SHP77 (cell line): ENCODE measurements around the gene HPSE.
"Not testable (repeated sequence)": the region's sequence is repeated elsewhere in the genome, so short reads cannot be mapped to it uniquely, and the experiment has no call there.

Source experiments
- DNase-seq, 2 experiments: peaks; one replicate each; lab custom pipeline; 2025; lab: John Stamatoyannopoulos, UW

HPSE gene

DNA sequence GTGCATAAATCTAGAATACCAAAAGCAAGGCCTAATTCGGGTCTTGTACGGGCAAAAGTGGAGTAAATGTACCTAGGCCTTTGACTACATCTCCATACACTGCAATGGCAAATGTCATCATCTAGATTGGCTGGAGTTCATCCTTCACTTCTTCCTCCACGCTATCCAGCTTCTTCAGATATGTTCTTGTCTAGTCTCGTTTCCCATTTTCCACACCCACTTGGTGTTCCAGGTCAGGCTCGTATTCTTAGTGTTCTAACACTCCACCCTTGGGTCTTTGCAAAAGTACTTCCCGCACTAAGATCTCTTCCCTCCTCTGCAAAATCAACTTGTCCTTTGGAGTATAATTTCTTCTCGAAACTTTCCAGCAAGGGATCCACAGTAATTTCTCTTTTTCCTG lies 51.5 kb downstream of the HPSE start:
- DNase-seq: no peak

DNA sequence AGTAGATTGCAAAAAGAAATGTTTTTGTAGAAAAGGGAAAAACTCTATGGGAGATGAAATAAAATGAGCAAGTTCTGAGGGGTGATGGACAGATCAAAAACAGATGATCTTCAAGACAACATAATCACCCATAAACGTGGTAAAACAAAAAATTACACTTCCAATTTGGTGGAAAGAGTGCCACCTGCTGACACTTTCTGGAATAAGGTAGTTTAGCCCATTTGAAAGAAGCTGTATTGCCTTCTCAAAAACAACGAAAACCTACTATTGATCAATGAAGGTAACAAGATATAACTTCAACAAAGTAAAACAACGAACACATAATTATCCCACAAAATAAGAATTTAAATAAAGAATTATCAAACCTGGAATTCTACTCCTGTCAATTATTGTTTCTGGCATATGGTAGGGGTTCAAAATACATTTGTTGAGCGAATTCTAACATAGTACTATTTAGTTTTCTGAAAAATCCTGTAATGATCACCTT lies 52.6 kb downstream of the HPSE start:
- peak; percentile 6 to 20 for DNase-seq

DNA sequence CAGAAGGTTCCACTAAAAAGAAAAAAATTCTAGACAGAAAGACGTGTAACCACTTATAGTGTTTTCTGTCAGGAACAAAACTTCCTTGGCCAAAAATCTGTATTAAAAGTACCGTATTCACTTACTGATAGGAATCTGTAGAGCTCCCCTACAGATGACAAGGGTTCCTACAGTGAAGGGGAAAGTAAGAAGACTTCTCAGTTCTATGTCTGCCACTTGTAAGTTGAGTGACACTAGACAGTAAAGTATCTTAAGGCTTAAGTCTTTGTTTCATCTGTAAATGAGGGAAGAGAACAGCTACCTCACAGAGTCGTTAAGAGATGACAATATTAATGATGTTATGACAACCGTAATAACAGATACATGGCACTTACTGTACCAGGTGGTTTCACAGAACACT lies 53.3 kb downstream of the HPSE start:
- DNase-seq: no peak

DNA sequence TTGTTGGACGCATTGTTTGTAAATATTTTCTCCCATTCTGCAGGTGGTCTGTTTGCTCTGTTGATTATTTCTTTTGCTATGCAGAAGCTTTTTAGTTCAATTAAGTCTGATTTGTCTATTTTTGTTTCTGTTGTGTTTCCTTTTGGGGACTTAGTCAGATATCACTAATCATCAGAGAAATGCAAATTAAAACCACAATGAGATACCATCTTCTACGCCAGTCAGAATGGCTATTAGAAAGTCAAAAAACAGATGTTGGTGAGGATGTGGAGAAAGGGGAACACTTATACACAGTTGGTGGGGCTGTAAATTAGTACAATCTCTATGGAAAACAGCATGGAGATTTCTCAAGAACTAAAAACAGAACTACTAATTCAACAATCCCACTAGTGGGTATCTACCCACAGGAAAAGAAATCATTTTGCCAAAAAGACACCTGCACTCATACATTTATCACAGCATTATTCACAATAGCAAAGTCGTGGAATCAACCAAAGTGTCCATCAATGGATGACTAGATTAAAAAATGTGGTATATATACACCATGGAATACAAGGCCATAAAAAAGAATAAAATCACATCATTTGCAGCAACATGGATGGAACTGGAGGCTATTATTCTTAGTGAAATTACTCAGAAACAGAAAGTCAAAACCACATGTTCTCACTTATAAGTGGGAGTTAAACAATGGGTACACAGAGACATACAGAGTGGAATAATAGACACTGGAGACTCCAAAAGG lies 58.2 kb downstream of the HPSE start:
- no peak for DNase-seq

DNA sequence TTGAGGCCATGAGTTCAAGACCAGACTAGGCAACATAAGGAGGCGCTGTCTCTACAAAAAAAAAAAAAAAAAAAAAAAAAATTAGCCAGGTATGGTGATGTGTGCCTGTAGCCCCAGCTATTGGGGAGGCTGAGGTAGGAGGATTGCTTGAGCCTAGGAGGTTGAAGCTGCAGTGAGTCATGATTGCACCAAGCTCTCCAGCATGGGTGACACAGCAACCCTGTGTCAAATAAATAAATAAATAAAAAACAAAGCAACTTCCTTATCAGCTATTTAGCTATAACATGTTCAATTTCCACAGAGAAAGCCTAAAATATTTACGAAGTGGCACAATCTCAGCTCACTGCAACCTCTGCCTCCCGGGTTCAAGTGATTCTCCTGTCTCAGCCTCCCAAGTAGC lies 60.7 kb downstream of the HPSE start:
- DNase-seq: not testable (repeated sequence)

DNA sequence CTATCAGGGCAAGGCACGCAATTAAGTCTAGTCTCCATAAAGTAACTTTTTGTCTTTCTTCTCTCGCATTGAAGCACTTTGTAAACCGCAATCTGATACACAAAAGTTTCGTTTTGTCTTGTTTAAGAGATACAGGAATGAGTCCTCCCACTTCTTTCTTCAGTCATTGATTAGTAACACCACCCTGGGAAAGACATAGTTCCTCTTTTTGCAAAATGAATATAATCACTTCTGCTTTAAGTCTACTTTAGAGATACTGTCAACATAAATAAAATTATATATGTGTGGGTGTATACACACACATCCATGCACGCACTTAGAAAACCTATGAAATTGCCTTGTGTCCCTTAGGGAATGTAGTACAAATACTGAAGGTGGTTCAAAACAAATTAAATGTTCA lies 61.7 kb downstream of the HPSE start:
- DNase-seq: no peak

- DNase-seq: no peak
Measured at GRCh38 chr4:83269256-83269655, 65.4 kb downstream of the HPSE start.

DNA sequence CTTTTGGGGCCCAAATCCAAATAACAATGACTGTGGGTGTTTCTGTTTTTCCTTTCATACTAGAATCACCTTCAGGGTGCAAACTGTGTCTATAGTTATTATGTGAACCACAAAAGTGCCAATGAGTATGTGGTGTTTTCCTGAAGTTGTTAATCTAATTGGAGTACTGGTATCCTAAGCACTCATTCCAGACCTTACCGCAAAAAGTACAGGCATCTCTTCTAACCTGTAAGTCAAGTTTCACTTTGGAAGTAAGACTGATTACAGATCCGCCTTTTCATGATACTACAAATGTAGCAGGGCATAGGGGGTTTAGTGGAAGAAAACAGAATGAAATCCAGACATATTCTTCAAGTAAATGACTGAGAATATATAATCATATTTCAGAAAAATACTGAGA lies 66.2 kb downstream of the HPSE start:
- no peak for DNase-seq

- DNase-seq: no peak
Measured at GRCh38 chr4:83267830-83268475, 66.7 kb downstream of the HPSE start.

GRCh38 chr4:83267121-83267829 lies 67.4 kb downstream of the HPSE start:
- no peak for DNase-seq

DNA sequence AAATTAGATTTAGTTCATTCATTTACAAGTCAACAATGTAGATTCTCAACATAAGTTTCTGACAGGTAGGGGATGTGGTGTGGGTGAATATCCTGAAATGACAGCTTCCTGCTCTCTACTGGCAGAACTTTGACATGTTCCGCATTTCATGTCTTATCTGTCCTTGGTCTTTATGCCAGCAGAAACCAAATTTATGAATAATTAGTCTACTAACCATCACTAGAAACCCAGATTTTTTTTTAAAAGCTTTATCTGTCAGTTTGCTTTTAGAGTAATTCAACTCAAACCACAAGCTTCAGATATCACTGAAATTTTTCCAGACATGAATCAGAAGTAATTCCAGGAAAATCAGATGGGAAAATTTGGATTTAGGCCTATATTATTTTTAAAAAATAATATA lies 68.0 kb downstream of the HPSE start:
- DNase-seq: no peak

DNA sequence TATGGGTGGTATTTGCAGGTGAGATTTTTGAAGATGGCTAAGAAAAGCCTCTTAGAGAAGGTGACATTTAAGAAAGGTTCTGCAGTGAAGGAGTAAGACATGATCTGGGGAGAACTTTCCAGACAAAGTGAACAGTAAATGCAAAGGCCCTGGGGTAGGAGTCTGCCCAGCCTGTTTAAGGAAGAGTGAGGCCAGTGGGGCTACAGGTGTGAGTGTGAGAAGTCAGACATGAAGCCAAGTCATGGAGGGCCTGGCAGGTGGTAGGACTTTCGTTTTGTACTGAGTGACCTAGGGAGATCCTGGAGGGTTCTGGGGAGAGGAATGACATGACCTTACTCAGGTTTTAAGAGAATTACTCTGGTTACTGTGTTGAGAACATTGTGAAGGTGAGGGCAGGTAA lies 71.5 kb downstream of the HPSE start:
- no peak for DNase-seq

DNA sequence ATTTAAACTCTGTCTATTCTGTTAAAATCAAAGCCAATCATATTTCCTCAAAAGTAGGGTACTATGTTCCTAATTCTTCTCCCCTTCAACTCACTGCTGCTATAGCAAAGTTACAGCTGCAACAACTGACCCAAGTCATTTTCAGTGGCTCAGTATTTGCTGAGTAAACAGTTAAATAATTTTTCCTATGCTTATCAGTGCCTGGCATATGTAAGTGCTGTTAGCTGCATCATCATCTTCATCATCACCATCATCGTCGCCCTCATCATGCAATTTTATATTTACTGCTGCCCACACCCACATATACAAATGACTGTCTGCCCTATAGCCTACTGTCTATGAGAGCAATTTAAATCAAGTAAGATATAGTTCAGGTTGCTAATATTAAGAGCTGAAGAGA lies 72.0 kb downstream of the HPSE start:
- DNase-seq: no peak

DNA sequence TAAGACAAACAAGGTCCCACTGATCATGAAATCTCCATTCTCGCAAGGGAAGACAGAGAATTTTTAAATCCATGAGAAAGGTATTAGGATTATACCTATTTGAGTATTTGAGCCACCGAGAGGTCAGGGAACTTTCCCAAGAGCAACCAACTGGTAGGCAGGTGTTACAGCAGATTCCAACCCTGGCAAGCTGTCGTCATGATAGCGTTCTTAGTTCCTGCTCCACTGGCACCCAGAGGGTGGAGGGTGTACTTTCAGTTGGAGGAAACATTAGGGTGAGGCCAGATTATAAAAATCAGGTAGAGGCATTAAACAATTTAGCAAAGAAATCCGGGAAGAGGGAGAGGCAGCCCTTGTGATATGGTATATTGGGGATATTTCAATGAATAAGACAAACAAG lies 73.3 kb downstream of the HPSE start:
- no peak for DNase-seq

GRCh38 chr4:83259586-83259985 lies 75.1 kb downstream of the HPSE start:
- DNase-seq: no peak

DNA sequence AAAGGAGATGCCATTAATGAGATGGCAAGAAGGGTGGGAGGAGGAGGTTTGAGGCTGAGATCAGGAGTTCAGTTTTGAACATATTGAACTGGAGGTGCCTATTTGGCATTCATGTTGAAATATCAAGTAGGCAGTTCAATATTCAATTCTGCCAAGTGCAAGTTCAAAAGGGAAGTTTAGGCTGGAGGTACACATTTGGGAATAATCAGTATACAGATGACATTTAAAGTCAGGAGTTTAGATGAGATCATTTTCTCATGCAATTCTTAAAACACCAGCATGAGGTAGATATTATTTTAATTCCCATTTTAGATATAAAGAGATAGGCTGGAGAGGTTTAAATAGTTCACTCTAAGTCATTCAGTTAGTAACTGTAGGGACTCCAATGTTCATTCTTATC lies 76.2 kb downstream of the HPSE start:
- DNase-seq: no peak

DNA sequence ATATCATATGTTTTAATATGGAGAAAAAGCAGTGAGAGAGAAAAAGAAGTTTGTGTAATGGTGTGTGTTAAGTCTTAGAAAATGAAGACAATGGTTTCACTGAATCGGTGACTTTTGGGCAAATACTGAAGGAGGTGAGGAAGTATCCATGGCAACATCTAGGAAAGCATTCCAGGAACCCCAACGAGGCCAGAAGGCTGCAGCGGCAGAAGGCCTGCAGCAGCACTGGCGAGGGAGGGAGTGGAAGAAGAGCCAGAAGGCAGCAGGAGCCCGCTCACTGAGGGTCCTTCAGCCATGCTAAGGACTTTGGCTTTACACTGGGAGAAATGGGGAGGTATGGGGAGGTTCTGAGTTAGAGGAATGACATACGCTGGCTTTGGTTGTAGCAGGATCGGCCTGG lies 76.8 kb downstream of the HPSE start:
- no peak for DNase-seq

DNA sequence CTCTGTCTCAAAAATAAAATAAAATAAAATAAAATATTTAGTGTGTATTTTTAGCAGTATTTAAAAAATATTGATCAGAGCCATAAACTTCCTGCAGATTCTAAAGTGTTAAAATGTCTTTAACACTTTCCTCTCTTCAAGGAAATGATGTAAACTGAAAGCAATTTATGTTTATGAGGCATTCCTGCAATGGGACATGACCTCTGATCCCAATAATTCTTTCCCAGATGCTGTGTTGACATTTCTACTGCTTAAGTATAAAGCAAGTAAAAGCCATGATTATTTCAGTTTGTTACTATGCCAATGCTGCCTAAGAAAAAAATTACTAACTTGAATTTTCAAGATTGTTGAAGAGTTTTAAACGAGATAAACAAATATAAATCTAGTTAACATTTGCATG lies 79.1 kb downstream of the HPSE start:
- DNase-seq: no peak

GRCh38 chr4:83252782-83253405 lies 81.8 kb downstream of the HPSE start:
- peak; percentile 57 to 73 for DNase-seq

DNA sequence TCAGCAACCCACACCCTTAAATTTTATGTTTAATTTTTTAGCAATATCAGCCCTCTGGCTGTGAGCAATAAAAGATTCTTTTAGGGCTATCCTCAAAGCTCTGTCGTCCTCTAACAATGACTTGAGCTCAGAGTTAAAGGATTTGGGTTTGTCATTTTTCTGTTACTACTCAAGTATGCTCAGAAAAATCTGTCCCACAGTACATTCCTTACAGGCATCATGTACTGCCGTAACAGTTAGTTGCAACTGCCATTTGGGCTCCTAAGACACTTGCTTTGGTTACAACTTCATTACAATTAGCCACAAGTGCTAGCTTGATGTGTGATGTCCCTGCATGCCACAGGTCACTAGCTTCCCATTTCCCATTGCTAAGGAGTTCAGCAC lies 83.2 kb downstream of the HPSE start:
- DNase-seq: no peak

GRCh38 chr4:83250687-83251446 lies 83.8 kb downstream of the HPSE start:
- no peak for DNase-seq

- no peak for DNase-seq
Measured at GRCh38 chr4:83248486-83248885, 86.2 kb downstream of the HPSE start.
